Tibial artery (tissue), 4 donors: ENCODE results near the gene PPP6R2.

ENCODE experiments used
- DNase-seq, 2 donors: peaks; one replicate each; pipeline ENCODE4 v3.0.0-alpha.2; 2019
- H3K27ac ChIP-seq, 2 donors: fragments of 200-600 bp; sonication (generic) in 1 of 2; 1 replicate in 1 of 2; 2 replicates in 1 of 2; pipeline ENCODE4 v1.5.1; 2018 to 2019; ENCODE audit warnings: mild to moderate bottlenecking in 1 of 2
- H3K27me3 ChIP-seq, 2 donors: fragments of 200-600 bp; sonication (generic) in 1 of 2; one replicate each; pipeline versions ENCODE4 v1.5.1 to v1.6.0; 2016 to 2019
- H3K36me3 ChIP-seq, 3 donors: fragments of 200-600 bp; sonication (generic) in 2 of 3; one replicate each; pipeline ENCODE4 v1.5.1; 2016 to 2019; ENCODE audit warnings: mild to moderate bottlenecking in 2 of 3
- H3K4me1 ChIP-seq, 4 donors: fragments of 200-600 bp; sonication (generic) in 2 of 4; 1 replicate in 3 of 4; 2 replicates in 1 of 4; pipeline ENCODE4 v1.5.1; 2016 to 2019
- H3K4me3 ChIP-seq, 2 donors: fragments of 200-600 bp; sonication (generic) in 1 of 2; 1 replicate in 1 of 2; 2 replicates in 1 of 2; pipeline ENCODE4 v1.5.1; 2018 to 2019; ENCODE audit warnings: mild to moderate bottlenecking in 2 of 2
- H3K9me3 ChIP-seq, 3 donors: fragments of 200-600 bp; sonication (generic) in 1 of 3; one replicate each; pipeline ENCODE4 v1.5.1; 2016 to 2019
- CTCF ChIP-seq, 2 experiments: fragments of 200-600 bp in 1 of 2; fragments of 450-650 bp in 1 of 2; IDR thresholded peaks; one replicate each; pipeline ENCODE4 v1.5.1; 2017 to 2019; ENCODE audit warnings: antibody characterized with exemption in 2 of 2, mild to moderate bottlenecking in 1 of 2, moderate library complexity in 1 of 2
- intact Hi-C: fragments of 100-400 bp; cut with DNase I; formaldehyde crosslinking; loops from one replicate; pipeline ENCODE4 v1.15.0; 2023; ENCODE audit warnings: low total_unique reads

PPP6R2 gene

GRCh38 chr22:50471962-50472361 is 128.8 kb downstream of the PPP6R2 start:
- peaks cover 5 to 70% (median 47%) of the 10 kb centered on the region in 4 donors for H3K4me1 ChIP-seq
- H3K27me3 ChIP-seq, result no peaks in the 10 kb centered on the region
- H3K4me3 ChIP-seq, result no peak overlapping the region
- no peak overlapping the region for H3K27ac ChIP-seq
- no peak for TF ChIP-seq CTCF (IDR thresholded peaks at IDR 0.05)
- no peaks in the 10 kb centered on the region for H3K9me3 ChIP-seq
- intact Hi-C loops, result no loop called here
- peaks cover 7 to 13% (median 8%) of the 10 kb centered on the region in 3 donors for H3K36me3 ChIP-seq
- DNase-seq, result no peak

GRCh38 chr22:50473088-50473487 is 130.0 kb downstream of the PPP6R2 start:
- Histone ChIP-seq H3K4me1 (peaks cover 5 to 68% (median 47%) of the 10 kb centered on the region in 4 donors), H3K9me3 (no peaks in the 10 kb centered on the region), H3K36me3 (peaks cover 0 to 2% (median 0%) of the 10 kb centered on the region in 3 donors), H3K4me3 (peak overlapping the region; percentile 76 to 93), H3K27ac (no peak overlapping the region), H3K27me3 (no peaks in the 10 kb centered on the region)
- DNase-seq, result no peak
- intact Hi-C loops, result no loop called here
- TF ChIP-seq CTCF (IDR thresholded peaks at IDR 0.05), result no peak

- H3K9me3 ChIP-seq, result no peaks in the 10 kb centered on the region
- intact Hi-C loops, result no loop called here
- H3K27me3 ChIP-seq, result peaks cover 0 to 6% of the 10 kb centered on the region in 2 donors
- peak overlapping the region; percentile 76 to 93 for H3K4me3 ChIP-seq
- H3K36me3 ChIP-seq, result no peaks in the 10 kb centered on the region
- no peak for TF ChIP-seq CTCF (IDR thresholded peaks at IDR 0.05)
- H3K27ac ChIP-seq, result peak overlapping the region; percentile 64 to 84
- DNase-seq, result no peak
- peaks cover 5 to 59% (median 47%) of the 10 kb centered on the region in 4 donors for H3K4me1 ChIP-seq
These were observed 130.9 kb downstream of the PPP6R2 start for GRCh38 chr22:50473855-50474671.

GRCh38 chr22:50474710-50475651 is 131.9 kb downstream of the PPP6R2 start, which contains the start of gene SBF1:
Gene SBF1 (minus strand): TSS chr22:50475035. CDS start chr22:50474840, 195 bp downstream.
- intact Hi-C loops, result no loop called here
- TF ChIP-seq CTCF (IDR thresholded peaks at IDR 0.05), result no peak
- Histone ChIP-seq H3K9me3 (no peaks in the 10 kb centered on the region), H3K27me3 (peaks cover 0 to 13% of the 10 kb centered on the region in 2 donors), H3K4me1 (peaks cover 5 to 49% (median 42%) of the 10 kb centered on the region in 4 donors), H3K4me3 (peak within 1 kb of the TSS; percentile 76 to 93), H3K27ac (peak within 1 kb of the TSS; percentile 83 to 84), H3K36me3 (no peaks in the 10 kb centered on the region)
- DNase-seq, result peak; percentile 89 to 94

- H3K27me3 ChIP-seq, result peaks cover under 1 to 19% of the 10 kb centered on the region in 2 donors
- H3K9me3 ChIP-seq, result no peaks in the 10 kb centered on the region
- H3K4me1 ChIP-seq, result peaks cover 5 to 43% (median 35%) of the 10 kb centered on the region in 4 donors
- peak overlapping the region; percentile 76 to 93 for H3K4me3 ChIP-seq
- H3K36me3 ChIP-seq, result no peaks in the 10 kb centered on the region
- no peak for TF ChIP-seq CTCF (IDR thresholded peaks at IDR 0.05)
- H3K27ac ChIP-seq, result peak overlapping the region in 1 of 2 donors; percentile 83
- DNase-seq, result no peak
- intact Hi-C loops, result no loop called here
These were observed 132.5 kb downstream of the PPP6R2 start for GRCh38 chr22:50475652-50476002.
